ENCODE results near the gene KLHDC4. TPM values are rescaled to one million over a fixed set of nuclear protein-coding genes. Genes with fewer than 3 reads are reported as not detected.

Gene KLHDC4
- total RNA-seq, 1 experiment from 2014 or later, result 76.2 TPM

DNA sequence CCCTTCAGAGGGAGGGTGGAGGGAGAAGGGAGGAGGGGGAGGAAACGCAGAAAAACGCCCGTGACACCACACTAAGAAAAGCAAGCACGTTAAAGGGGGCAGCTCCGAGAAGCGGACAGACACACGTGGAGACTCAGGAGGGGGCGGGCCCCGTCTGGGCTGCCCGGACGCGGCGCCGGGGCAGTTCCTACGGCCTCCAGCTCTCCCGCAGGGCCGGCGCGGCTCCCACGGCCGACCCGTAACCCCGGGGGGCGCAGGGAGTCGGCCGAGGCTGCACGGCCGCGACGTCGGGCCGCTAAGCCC, 362 bp downstream of the KLHDC4 start:
- H3K9ac ChIP-seq (ENCODE audit: extremely low read depth, insufficient read length, low read length), result peak overlapping the region; percentile 87
- no peak overlapping the region for H3T11ph ChIP-seq (ENCODE audit: low read length)
- H3K23ac ChIP-seq (ENCODE audit: insufficient read length, low read depth, low read length), result no peak overlapping the region
- WGBS (ENCODE audit: extremely low coverage, insufficient read length, low lambda C conversion rate), result no CpG with 5 or more reads among the region's 32 CpGs
- H2BK120ac ChIP-seq (ENCODE audit: low read depth, low read length, poor library complexity, severe bottlenecking), result no peak overlapping the region
- DNase-seq, result no peak
- H3K27me3 ChIP-seq (ENCODE audit: insufficient read depth, low read length), result no peaks in the 10 kb centered on the region
- no peak overlapping the region for H4K91ac ChIP-seq (ENCODE audit: insufficient read length, low read depth, low read length)
- peak overlapping the region; percentile 72 to 98 (median 94); a peak in 5 of 7 replicates for H3K27ac Mint-ChIP-seq
- no peaks in the 10 kb centered on the region for H4K20me1 ChIP-seq (ENCODE audit: control insufficient read depth, insufficient read depth, insufficient read length)
- no peak overlapping the region for H4K8ac ChIP-seq (replicated peaks; ENCODE audit: insufficient read length, low read depth, low read length)
- H3K9me3 Mint-ChIP-seq, result no peaks in the 10 kb centered on the region
- H3K79me2 ChIP-seq (ENCODE audit: insufficient read depth, low read length), result peaks cover 17% of the 10 kb centered on the region; the same call in 1 of the 2 replicates
- peak overlapping the region; percentile 89 for H3K14ac ChIP-seq (ENCODE audit: insufficient read depth, low read length)
- H3K4me1 Mint-ChIP-seq, result peaks cover 4 to 8% of the 10 kb centered on the region in 2 experiments; a peak in 3 of 4 replicates
- H2BK15ac ChIP-seq (ENCODE audit: low read depth, low read length), result no peak overlapping the region
- H3K56ac ChIP-seq (ENCODE audit: insufficient read length, low read depth, low read length), result no peak overlapping the region
- H2AFZ ChIP-seq (ENCODE audit: low read length), result no peak overlapping the region
- peaks cover 10% of the 10 kb centered on the region for H3K79me1 ChIP-seq (ENCODE audit: insufficient read depth, low read depth, low read length, poor library complexity, severe bottlenecking)
- no peak overlapping the region for H2BK20ac ChIP-seq (ENCODE audit: low read depth, low read length, poor library complexity, severe bottlenecking)
- no peak overlapping the region for H2BK5ac ChIP-seq (ENCODE audit: insufficient read length, low read length)
- no peak overlapping the region for H4K5ac ChIP-seq (ENCODE audit: insufficient read length, low read depth, low read length)
- no peak overlapping the region for H2BK12ac ChIP-seq (ENCODE audit: insufficient read length, low read depth, low read length)
- H3K27me3 Mint-ChIP-seq (ENCODE audit: low read depth), result no peaks in the 10 kb centered on the region
- peak overlapping the region; percentile 84 for H3K18ac ChIP-seq (ENCODE audit: insufficient read length, low read depth, low read length)
- no peak overlapping the region for H3K27ac ChIP-seq (ENCODE audit: insufficient read length, low read depth, low read length)
- peaks cover 10% of the 10 kb centered on the region for H3K23me2 ChIP-seq (ENCODE audit: insufficient read length, low read depth, low read length, poor library complexity, severe bottlenecking)
- no peak overlapping the region for H2AK5ac ChIP-seq (ENCODE audit: insufficient read length, low read length)
- peak overlapping the region; percentile 100 for H3K4me3 Mint-ChIP-seq
- peak overlapping the region; percentile 99 for H3K4me2 ChIP-seq (ENCODE audit: insufficient read depth, insufficient read length, low read length)
- H3K4me1 ChIP-seq (ENCODE audit: insufficient read depth, low read length), result no peaks in the 10 kb centered on the region
- no peaks in the 10 kb centered on the region for H3K9me3 ChIP-seq (ENCODE audit: control insufficient read depth, low read depth, low read length)
- TF ChIP-seq CTCF (conservative IDR thresholded peaks at IDR 0.05), result no peak
- peaks cover 20 to 39% (median 36%) of the 10 kb centered on the region in 3 experiments; a peak in 6 of 7 replicates for H3K36me3 Mint-ChIP-seq (ENCODE audit: insufficient read depth in 1 of 3, low read depth in 3 of 3)
- no peak overlapping the region; the same call in 1 of the 2 replicates for H3K4ac ChIP-seq (ENCODE audit: low read depth, low read length)

Measured in H9 (cell line).